OCI-LY7 (cell line): ENCODE results near the gene MACROH2A2. TPM values are rescaled to one million over a fixed set of nuclear protein-coding genes. Genes with fewer than 3 reads are reported as not detected.

Experiments used
- BruUV-seq: library from RNA; stranded (reverse); fragments of 400-500 nt; replicated peaks from 2 replicates; lab custom pipeline; 2021; lab: Mats Ljungman, UMichigan
- CTCF ChIA-PET: fragments of 300-600 bp; sonication (Branson Sonifier 250); formaldehyde crosslinking; loops from one replicate; lab custom pipeline; 2022; ENCODE audit warnings: antibody characterized with exemption; ENCODE audit not compliant: unreplicated experiment; lab: Charles Lee
- POLR2A ChIA-PET: fragments of 300-600 bp; sonication (Branson Sonifier 250); formaldehyde crosslinking; loops from one replicate; lab custom pipeline; 2022; ENCODE audit warnings: antibody characterized with exemption; lab: Charles Lee
- DNase-seq: peaks from one replicate; pipeline ENCODE4 v3.0.0-alpha.2; 2015; ENCODE audit warnings: low spot score
- H2AFZ ChIP-seq: fragments of 200-600 bp; sonication (generic), shearing (Covaris generic); 2 replicates; pipeline ENCODE4 v1.6.1; 2014; ENCODE audit warnings: mild to moderate bottlenecking, antibody characterized with exemption, low read length, moderate library complexity
- H3K27ac ChIP-seq: fragments of 200-600 bp; sonication (generic); 2 replicates; pipeline ENCODE4 v1.5.1; 2014; ENCODE audit warnings: mixed run types, low read depth, mild to moderate bottlenecking, moderate library complexity, low read length, inconsistent platforms; ENCODE audit not compliant: poor library complexity, severe bottlenecking
- H3K36me3 ChIP-seq: fragments of 200-600 bp; sonication (generic); 2 replicates; pipeline ENCODE4 v1.6.1; 2014; ENCODE audit warnings: mild to moderate bottlenecking, antibody characterized with exemption, low read length, moderate library complexity, mixed read lengths; ENCODE audit not compliant: insufficient read depth
- H3K4me1 ChIP-seq: fragments of 200-600 bp; sonication (generic); 2 replicates; pipeline ENCODE4 v1.5.1; 2014; ENCODE audit warnings: mild to moderate bottlenecking, low read length; ENCODE audit not compliant: insufficient read depth, poor library complexity, severe bottlenecking
- H3K4me2 ChIP-seq: fragments of 200-600 bp; sonication (generic); 2 replicates; pipeline ENCODE4 v1.6.1; 2014; ENCODE audit warnings: mild to moderate bottlenecking, low read length
- H3K4me3 ChIP-seq: fragments of 200-600 bp; sonication (generic); 2 replicates; pipeline ENCODE4 v1.5.1; 2014; ENCODE audit warnings: mild to moderate bottlenecking, low read depth, low read length; ENCODE audit not compliant: poor library complexity, severe bottlenecking
- H3K79me2 ChIP-seq: fragments of 200-600 bp; sonication (generic); 2 replicates; pipeline ENCODE4 v1.6.1; 2016; ENCODE audit warnings: low read depth, mild to moderate bottlenecking, low read length, moderate library complexity, mixed read lengths; ENCODE audit not compliant: insufficient read depth
- H3K9me2 ChIP-seq: fragments of 200-600 bp; sonication (generic); 2 replicates; pipeline ENCODE4 v1.6.1; 2016; ENCODE audit warnings: mild to moderate bottlenecking, low read length, mixed read lengths; ENCODE audit not compliant: insufficient read depth
- H3K9me3 ChIP-seq: fragments of 200-600 bp; sonication (generic); 2 replicates; pipeline ENCODE4 v1.6.1; 2014; ENCODE audit warnings: mild to moderate bottlenecking, mixed run types, low read length, mixed read lengths
- H4K20me1 ChIP-seq: fragments of 200-600 bp; sonication (generic); 2 replicates; pipeline ENCODE4 v1.6.1; 2014; ENCODE audit warnings: mild to moderate bottlenecking, antibody characterized with exemption, low read length, moderate library complexity, mixed read lengths; ENCODE audit not compliant: insufficient read depth
- EZH2phosphoT487 ChIP-seq: fragments of 200-600 bp; sonication (generic); IDR thresholded peaks from 2 replicates; pipeline ENCODE4 v1.6.1; 2018; ENCODE audit warnings: low read depth, borderline replicate concordance, mild to moderate bottlenecking, mixed run types, antibody characterized with exemption, low read length, moderate library complexity, mixed read lengths
- intact Hi-C: fragments of 100-400 bp; cut with micrococcal nuclease; formaldehyde crosslinking; loops from one replicate; pipeline ENCODE4 v1.10.0; 2022; ENCODE audit not compliant: unreplicated experiment
- total RNA-seq, 2 experiments: library from RNA; depleted of rRNA in 1 of 2; stranded (reverse); fragments of >200 nt in 1 of 2; shearing (Covaris generic) in 1 of 2; gene quantifications; 2 replicates each; pipeline ENCODE4 v1.2.3, GENCODE V29; 2014 to 2022
- TF ChIP-seq, protein P1 (sequence below): fragments of 200-600 bp; sonication (generic); conservative IDR thresholded peaks from 2 replicates; pipeline ENCODE4 v1.5.1; 2014; ENCODE audit warnings: mild to moderate bottlenecking, antibody characterized with exemption, low read length, moderate library complexity, mixed read lengths

MACROH2A2 gene
- total RNA-seq, 2 experiments from 2014 or later = not detected

- POLR2A ChIA-PET = interaction anchor here (0.6 to 1.1 kb wide), 2 partner anchors 89 to 675 kb away, joined by 3 read pairs; no protein-coding TSS in a partner anchor
- Histone ChIP-seq H4K20me1 (no peaks in the 10 kb centered on the region), H3K79me2 (no peaks in the 10 kb centered on the region), H3K4me1 (no peaks in the 10 kb centered on the region), H3K36me3 (no peaks in the 10 kb centered on the region), H3K27ac (no peak overlapping the region), H3K4me2 (no peak overlapping the region), H2AFZ (no peak overlapping the region), H3K9me3 (no peaks in the 10 kb centered on the region), H3K4me3 (no peak overlapping the region), H3K9me2 (no peaks in the 10 kb centered on the region)
- intact Hi-C loops = no loop called here
- no TSS peak for BruUV-seq
- no peak for TF ChIP-seq EZH2phosphoT487
- TF ChIP-seq, protein P1, sequence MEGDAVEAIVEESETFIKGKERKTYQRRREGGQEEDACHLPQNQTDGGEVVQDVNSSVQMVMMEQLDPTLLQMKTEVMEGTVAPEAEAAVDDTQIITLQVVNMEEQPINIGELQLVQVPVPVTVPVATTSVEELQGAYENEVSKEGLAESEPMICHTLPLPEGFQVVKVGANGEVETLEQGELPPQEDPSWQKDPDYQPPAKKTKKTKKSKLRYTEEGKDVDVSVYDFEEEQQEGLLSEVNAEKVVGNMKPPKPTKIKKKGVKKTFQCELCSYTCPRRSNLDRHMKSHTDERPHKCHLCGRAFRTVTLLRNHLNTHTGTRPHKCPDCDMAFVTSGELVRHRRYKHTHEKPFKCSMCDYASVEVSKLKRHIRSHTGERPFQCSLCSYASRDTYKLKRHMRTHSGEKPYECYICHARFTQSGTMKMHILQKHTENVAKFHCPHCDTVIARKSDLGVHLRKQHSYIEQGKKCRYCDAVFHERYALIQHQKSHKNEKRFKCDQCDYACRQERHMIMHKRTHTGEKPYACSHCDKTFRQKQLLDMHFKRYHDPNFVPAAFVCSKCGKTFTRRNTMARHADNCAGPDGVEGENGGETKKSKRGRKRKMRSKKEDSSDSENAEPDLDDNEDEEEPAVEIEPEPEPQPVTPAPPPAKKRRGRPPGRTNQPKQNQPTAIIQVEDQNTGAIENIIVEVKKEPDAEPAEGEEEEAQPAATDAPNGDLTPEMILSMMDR = no peak
- CTCF ChIA-PET = no interaction called here
- DNase-seq = no peak
Observed at GRCh38 chr10:70096016-70096704, 43.5 kb downstream of the MACROH2A2 start.

GRCh38 chr10:70096705-70097420 lies 44.2 kb downstream of the MACROH2A2 start:
- intact Hi-C loops = no loop called here
- no TSS peak for BruUV-seq

More at GRCh38 chr10:70096705-70097420, 44.2 kb downstream of the MACROH2A2 start:
- Histone ChIP-seq H2AFZ (no peak overlapping the region), H3K79me2 (no peaks in the 10 kb centered on the region), H3K4me2 (no peak overlapping the region), H3K27ac (no peak overlapping the region), H3K36me3 (no peaks in the 10 kb centered on the region), H4K20me1 (no peaks in the 10 kb centered on the region), H3K9me3 (no peaks in the 10 kb centered on the region), H3K9me2 (no peaks in the 10 kb centered on the region), H3K4me1 (no peaks in the 10 kb centered on the region), H3K4me3 (no peak overlapping the region)
- TF ChIP-seq, protein P1 = no peak
- TF ChIP-seq EZH2phosphoT487 = no peak
- DNase-seq = no peak
- POLR2A ChIA-PET = interaction anchor here (0.6 to 1.1 kb wide), 2 partner anchors 129 to 676 kb away, joined by 3 read pairs; no protein-coding TSS in a partner anchor
- CTCF ChIA-PET = no interaction called here
